ENCODE measurements around the gene NKG7. TPM values are rescaled to one million over a fixed set of nuclear protein-coding genes. Genes with fewer than 3 reads are reported as not detected.

Gene NKG7
- total RNA-seq, 3 donors from 2014 or later (not counting 1 experiment from before 2014, with no cell fraction given), result 2,907 to 3,894 (median 3,151) TPM

GRCh38 chr19:51354103-51354741 is 18.2 kb downstream of the NKG7 start:
- ATAC-seq, result no peak
- Histone ChIP-seq H3K36me3 (ENCODE audit: control insufficient read depth, insufficient read depth, low read length) (peaks cover 15% of the 10 kb centered on the region), H3K4me1 (ENCODE audit: control insufficient read depth, insufficient read depth, low read length) (no peaks in the 10 kb centered on the region), H3K9me3 (ENCODE audit: control insufficient read depth, insufficient read depth, low read length) (no peaks in the 10 kb centered on the region), H3K4me3 (ENCODE audit: low read length) (no peak overlapping the region), H3K27ac (ENCODE audit: low read length) (no peak overlapping the region), H3K27me3 (ENCODE audit: control insufficient read depth, insufficient read depth, low read length) (no peaks in the 10 kb centered on the region)
- H3K9me3 Mint-ChIP-seq, result no peaks in the 10 kb centered on the region
- 92% methylated on average over 11 of the region's 12 CpGs for WGBS (ENCODE audit: insufficient coverage)
- no peak for TF ChIP-seq CTCF (IDR thresholded peaks at IDR 0.05)
- no peaks in the 10 kb centered on the region for H3K27me3 Mint-ChIP-seq (ENCODE audit: low read depth in 2 of 2)
- H3K4me3 Mint-ChIP-seq, result no peak overlapping the region
- H3K36me3 Mint-ChIP-seq, result no peaks in the 10 kb centered on the region
- DNase-seq, result no peak
- no peak overlapping the region for H3K27ac Mint-ChIP-seq
- intact Hi-C loops (cut with micrococcal nuclease), result no loop called here
- H3K4me1 Mint-ChIP-seq, result peaks cover 0 to 4% of the 10 kb centered on the region in 2 donors

- Mint-ChIP-seq H3K27me3 (ENCODE audit: low read depth in 2 of 2) (no peaks in the 10 kb centered on the region), H3K36me3 (no peaks in the 10 kb centered on the region), H3K4me3 (no peak overlapping the region), H3K9me3 (no peaks in the 10 kb centered on the region), H3K4me1 (peaks cover 0 to 4% of the 10 kb centered on the region in 2 donors), H3K27ac (peak overlapping the region in 1 of 2 donors; percentile 51)
- H3K27me3 ChIP-seq (ENCODE audit: control insufficient read depth, insufficient read depth, low read length), result no peaks in the 10 kb centered on the region
- WGBS (ENCODE audit: insufficient coverage), result 96% methylated on average over 16 of the region's 16 CpGs
- no peaks in the 10 kb centered on the region for H3K9me3 ChIP-seq (ENCODE audit: control insufficient read depth, insufficient read depth, low read length)
- no peak overlapping the region for H3K27ac ChIP-seq (ENCODE audit: low read length)
- H3K36me3 ChIP-seq (ENCODE audit: control insufficient read depth, insufficient read depth, low read length), result peaks cover 15% of the 10 kb centered on the region
- no peak for ATAC-seq
- no peak for DNase-seq
- H3K4me1 ChIP-seq (ENCODE audit: control insufficient read depth, insufficient read depth, low read length), result no peaks in the 10 kb centered on the region
- H3K4me3 ChIP-seq (ENCODE audit: low read length), result no peak overlapping the region
- intact Hi-C loops (cut with micrococcal nuclease), result no loop called here
- TF ChIP-seq CTCF (IDR thresholded peaks at IDR 0.05), result no peak
These were observed 19.6 kb downstream of the NKG7 start for GRCh38 chr19:51352783-51353360.

- Mint-ChIP-seq H3K36me3 (no peaks in the 10 kb centered on the region), H3K9me3 (no peaks in the 10 kb centered on the region), H3K27ac (no peak overlapping the region), H3K27me3 (ENCODE audit: low read depth in 2 of 2) (no peaks in the 10 kb centered on the region), H3K4me3 (no peak overlapping the region), H3K4me1 (peaks cover 0 to 4% of the 10 kb centered on the region in 2 donors)
- Histone ChIP-seq H3K27me3 (ENCODE audit: control insufficient read depth, insufficient read depth, low read length) (no peaks in the 10 kb centered on the region), H3K27ac (ENCODE audit: low read length) (no peak overlapping the region), H3K4me3 (ENCODE audit: low read length) (no peak overlapping the region), H3K4me1 (ENCODE audit: control insufficient read depth, insufficient read depth, low read length) (no peaks in the 10 kb centered on the region), H3K36me3 (ENCODE audit: control insufficient read depth, insufficient read depth, low read length) (peaks cover 18% of the 10 kb centered on the region), H3K9me3 (ENCODE audit: control insufficient read depth, insufficient read depth, low read length) (no peaks in the 10 kb centered on the region)
- intact Hi-C loops (cut with micrococcal nuclease), result no loop called here
- no peak for TF ChIP-seq CTCF (IDR thresholded peaks at IDR 0.05)
- ATAC-seq (no peak), DNase-seq (no peak)
- 97% methylated on average over 11 of the region's 11 CpGs for WGBS (ENCODE audit: insufficient coverage)
These were observed 21.0 kb downstream of the NKG7 start for GRCh38 chr19:51351266-51351990.
